ENCODE results near the gene SLC50A1. TPM values are rescaled to one million over a fixed set of nuclear protein-coding genes. Genes with fewer than 3 reads are reported as not detected.
A peak's percentile ranks its signal among the peaks of the same experiment; 100 is the strongest.

SLC50A1 gene
- total and polyA plus RNA-seq, 9 of the 15 experiments (the other 6 are each of a cell fraction or from before 2014, with no cell fraction given) = 46.5 to 132 (median 91.9) TPM

- TF ChIP-seq TCF7 (IDR thresholded peaks at IDR 0.05; ENCODE audit: borderline replicate concordance) (no peak), MAZ (CRISPR knock-in tag; conservative IDR thresholded peaks at IDR 0.05 in 1 of 2, IDR thresholded peaks at IDR 0.05 in 1 of 2) (peak in 1 of 2 experiments; percentile 13; a peak in 1 of 4 replicates), EP300 (IDR thresholded peaks at IDR 0.05; ENCODE audit: low read length) (0 out of 2 replicates have a peak, but pooled peaks have one; percentile 38), TBP (optimal IDR thresholded peaks at IDR 0.05; ENCODE audit: low read depth, low read length) (peak; percentile 26), RCOR1 (IDR thresholded peaks at IDR 0.05; ENCODE audit: borderline replicate concordance in 1 of 2, low read depth in 2 of 2, low read length in 2 of 2) (peak in 1 of 2 experiments; percentile 58; a peak in 1 of 4 replicates), ZNF766 (CRISPR knock-in tag; conservative IDR thresholded peaks at IDR 0.05) (0 out of 2 replicates have a peak, but pooled peaks have one; percentile 23), PRDM10 (IDR thresholded peaks at IDR 0.05; ENCODE audit: partially characterized antibody) (no peak), ZNF282 (CRISPR knock-in tag; IDR thresholded peaks at IDR 0.05) (no peak), HCFC1 (IDR thresholded peaks at IDR 0.05; ENCODE audit: low read depth, low read length) (no peak)
- TF ChIP-seq, protein P1, sequence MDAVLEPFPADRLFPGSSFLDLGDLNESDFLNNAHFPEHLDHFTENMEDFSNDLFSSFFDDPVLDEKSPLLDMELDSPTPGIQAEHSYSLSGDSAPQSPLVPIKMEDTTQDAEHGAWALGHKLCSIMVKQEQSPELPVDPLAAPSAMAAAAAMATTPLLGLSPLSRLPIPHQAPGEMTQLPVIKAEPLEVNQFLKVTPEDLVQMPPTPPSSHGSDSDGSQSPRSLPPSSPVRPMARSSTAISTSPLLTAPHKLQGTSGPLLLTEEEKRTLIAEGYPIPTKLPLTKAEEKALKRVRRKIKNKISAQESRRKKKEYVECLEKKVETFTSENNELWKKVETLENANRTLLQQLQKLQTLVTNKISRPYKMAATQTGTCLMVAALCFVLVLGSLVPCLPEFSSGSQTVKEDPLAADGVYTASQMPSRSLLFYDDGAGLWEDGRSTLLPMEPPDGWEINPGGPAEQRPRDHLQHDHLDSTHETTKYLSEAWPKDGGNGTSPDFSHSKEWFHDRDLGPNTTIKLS (IDR thresholded peaks at IDR 0.05; ENCODE audit: borderline replicate concordance, low read depth) = no peak
- TF ChIP-seq, protein P2, sequence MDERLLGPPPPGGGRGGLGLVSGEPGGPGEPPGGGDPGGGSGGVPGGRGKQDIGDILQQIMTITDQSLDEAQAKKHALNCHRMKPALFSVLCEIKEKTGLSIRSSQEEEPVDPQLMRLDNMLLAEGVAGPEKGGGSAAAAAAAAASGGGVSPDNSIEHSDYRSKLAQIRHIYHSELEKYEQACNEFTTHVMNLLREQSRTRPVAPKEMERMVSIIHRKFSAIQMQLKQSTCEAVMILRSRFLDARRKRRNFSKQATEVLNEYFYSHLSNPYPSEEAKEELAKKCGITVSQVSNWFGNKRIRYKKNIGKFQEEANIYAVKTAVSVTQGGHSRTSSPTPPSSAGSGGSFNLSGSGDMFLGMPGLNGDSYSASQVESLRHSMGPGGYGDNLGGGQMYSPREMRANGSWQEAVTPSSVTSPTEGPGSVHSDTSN (CRISPR knock-in tag; IDR thresholded peaks at IDR 0.05; ENCODE audit: low read depth) = no peak
- TF ChIP-seq, protein P2 (tag; conservative IDR thresholded peaks at IDR 0.05; ENCODE audit: low read depth) = no peak
Observed at GRCh38 chr1:155120253-155120652, 15.4 kb upstream of the SLC50A1 start (continued).

Data from K562 (cell line).